G401.6 (cell line): Measurements from ENCODE around the gene CALN1.
"Not testable (repeated sequence)": the region's sequence is repeated elsewhere in the genome, so short reads cannot be mapped to it uniquely, and the experiment has no call there.

ENCODE experiments used
- FAIRE-seq: peaks from 2 replicates; lab custom pipeline; 2012; peaks lifted over from hg19 to GRCh38; lab: Jason Lieb, UNC

The CALN1 gene

GRCh38 chr7:72412121-72412618, at the start of gene CALN1:
Gene CALN1 (minus strand): TSS chr7:72412338.
- FAIRE-seq, result not testable (repeated sequence)

GRCh38 chr7:72453471-72453870, 41.3 kb upstream of the CALN1 start:
- no peak for FAIRE-seq

GRCh38 chr7:72447465-72448204, 35.5 kb upstream of the CALN1 start:
- FAIRE-seq, result no peak

DNA sequence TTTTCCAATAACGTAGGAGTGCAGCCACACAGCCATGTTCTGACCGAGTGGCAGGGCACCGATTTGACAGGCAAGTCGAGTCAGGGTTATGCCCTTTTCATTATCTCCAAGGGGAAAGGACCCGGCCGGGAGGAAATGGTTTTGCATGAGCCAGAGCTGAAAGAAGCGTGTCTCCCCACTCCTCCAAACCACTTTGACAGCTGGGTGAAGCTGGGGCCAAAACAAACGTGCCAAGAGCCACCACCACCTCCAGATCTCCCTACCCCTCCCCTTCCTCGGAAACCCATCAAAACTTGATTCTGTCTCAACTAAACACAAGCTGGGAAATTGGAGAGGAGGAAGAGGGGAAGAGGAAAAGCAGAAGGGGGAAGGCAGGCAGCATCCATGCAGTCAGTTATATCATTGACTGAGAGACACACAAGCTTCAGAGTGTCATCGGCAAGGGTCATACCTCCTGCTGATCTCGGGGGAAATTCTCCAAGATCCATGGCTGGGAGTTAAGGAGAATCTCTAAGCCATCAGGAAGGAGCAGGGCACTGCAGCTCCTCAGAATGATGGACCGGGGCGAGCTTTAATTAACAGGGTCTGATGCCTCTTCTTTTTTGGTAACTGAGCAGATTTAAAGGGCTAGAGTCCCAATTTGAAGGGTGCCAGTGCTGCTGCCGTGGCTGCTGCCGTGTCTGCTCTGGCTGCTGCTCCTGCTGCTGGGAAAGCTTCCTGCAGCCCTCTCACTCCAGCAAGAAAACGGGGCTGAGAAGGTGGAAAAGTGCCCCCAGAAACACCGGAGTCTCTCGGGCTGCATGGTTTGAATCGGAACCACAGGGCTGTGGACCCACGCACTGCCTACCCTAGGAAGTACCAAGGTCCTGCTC, 34.7 kb upstream of the CALN1 start:
- FAIRE-seq, result no peak

GRCh38 chr7:72446131-72446530, 34.0 kb upstream of the CALN1 start:
- FAIRE-seq, result no peak

DNA sequence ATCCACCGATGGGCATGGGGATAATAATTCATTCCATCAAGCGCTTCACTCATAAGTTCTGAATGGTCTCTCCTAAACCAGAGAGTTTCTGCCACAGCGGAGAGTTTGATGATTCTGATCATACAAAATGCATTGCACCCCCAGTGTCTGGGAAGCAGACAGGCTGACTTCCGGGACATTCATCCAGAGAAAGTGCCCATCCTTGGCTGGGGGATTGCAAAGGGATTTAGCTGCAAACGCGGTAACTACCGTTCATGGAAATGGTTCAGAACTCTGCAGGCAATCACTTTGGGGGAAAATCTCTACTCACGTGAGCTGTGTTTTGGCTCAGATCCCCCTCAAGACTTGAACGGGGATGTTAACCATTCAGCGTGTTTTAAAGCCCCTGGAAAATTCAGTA, 33.4 kb upstream of the CALN1 start:
- no peak for FAIRE-seq

- FAIRE-seq, result no peak
Observed at GRCh38 chr7:72445075-72445474, 32.9 kb upstream of the CALN1 start.

DNA sequence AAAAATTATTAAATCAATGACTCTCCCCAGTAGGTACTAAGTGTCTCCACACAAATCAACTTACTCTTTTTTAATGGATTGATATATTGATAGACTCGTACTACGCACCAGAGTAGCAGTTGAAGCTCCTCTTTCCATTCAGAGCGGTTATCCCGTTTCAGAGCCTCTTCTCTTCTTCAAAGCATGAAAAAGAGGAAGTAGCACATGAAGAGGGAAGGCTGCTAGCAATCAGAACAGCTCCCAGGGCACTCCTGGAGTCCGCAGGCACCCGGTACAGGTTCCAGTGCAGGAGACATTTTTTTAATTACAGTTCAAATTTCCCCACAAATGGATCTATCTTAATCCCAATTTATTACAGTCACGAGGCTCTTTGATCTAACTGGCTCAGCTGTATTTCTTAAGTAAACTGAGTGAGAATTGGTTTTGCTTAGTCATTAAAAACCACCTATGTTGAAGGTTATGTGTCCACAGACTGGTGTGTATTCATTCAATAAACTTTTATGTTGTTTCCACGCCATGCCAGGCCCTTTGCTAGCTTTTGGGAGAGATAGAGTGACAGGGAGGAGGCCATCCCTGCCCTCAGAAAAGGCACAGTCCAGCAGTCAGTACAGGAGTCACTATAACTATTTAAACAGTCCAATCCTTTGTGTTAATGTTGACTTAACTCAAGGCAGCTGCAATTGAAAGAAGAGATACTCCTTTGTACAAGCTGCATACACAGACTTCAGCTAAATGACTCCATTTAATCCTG, 32.1 kb upstream of the CALN1 start:
- no peak for FAIRE-seq

DNA sequence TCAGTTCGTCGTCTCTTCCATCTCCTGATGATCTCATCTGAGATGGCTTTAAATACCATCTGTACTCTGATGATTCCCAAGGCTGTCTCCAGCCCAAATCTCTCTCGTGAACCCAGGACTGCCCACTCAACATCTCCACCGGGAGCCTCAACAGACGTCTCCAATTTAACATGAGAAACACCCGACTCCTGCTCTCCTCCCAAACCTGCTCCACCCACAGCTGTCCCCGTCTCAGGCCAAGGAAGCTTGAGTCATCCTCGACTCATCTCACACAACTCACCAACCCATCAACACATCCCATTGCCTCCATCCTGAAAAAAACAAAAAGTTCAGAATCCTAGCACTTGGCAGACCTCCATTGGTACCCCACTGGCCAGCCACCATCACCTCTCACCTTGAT, 29.7 kb upstream of the CALN1 start:
- no peak for FAIRE-seq

DNA sequence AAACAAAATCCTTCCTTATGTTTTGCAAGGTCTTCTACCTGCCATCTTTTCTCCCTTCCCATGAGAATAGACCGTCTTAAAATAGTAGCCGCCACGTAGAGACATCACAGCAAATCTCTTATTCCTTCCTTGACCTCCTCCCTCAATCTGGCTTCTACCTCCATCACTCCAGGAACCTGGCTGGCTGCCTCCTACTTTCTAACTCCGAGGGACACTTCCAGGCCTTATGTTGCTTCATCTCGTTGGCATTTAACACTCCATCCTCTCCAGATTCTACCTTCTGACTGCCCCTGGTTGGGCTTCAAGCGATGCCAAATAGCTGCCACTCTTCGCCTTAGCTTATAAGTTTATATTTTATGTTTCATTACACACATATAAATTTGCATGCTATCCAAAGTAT, 26.4 kb upstream of the CALN1 start:
- no peak for FAIRE-seq

DNA sequence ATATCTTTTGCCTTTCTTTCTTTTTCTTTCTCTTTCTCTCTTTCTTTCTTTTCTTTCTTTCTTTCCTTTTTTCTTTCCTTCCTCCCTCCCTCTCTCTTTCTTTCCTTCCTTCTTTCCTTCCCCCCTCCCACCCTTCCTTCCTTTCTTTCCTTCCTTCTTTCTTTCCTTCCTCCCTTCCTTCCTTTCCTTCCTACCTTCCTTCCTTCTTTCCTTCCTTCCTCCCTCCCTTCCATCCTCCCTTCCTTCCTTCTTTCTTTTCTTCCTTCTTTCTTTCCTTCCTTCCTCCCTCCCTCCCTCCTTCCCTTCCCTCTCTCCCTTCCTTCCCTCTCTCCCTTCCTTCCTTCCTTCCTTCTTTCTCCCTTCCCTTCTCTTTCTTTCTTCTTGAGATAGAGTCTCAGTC, 25.5 kb upstream of the CALN1 start:
- FAIRE-seq, result no peak

DNA sequence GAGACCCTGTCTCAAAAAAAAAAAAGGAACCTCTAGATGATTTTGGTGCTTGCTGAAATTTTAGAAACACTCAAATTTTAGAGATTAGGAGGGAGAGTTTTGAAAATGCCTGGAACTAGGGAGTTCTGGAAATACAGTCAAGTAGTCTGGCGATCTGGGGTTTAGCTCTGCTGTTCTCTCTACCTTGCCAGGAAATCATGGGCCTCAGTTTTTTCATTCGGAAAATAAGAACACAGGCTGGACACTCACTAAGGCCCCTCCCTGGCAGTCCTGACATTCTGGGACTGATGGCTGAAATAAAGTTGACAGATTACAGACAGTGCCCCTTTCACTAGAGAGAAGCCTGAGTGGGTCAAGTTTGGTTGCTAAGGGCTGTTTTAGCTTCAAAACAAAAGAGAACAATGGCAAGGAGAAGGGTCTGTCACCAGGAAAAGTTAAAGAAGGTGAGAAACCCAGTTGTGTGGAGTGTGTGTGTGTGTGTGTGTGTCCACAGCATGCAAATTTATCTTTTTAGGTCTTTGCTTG, 25.0 kb upstream of the CALN1 start:
- FAIRE-seq, result no peak

DNA sequence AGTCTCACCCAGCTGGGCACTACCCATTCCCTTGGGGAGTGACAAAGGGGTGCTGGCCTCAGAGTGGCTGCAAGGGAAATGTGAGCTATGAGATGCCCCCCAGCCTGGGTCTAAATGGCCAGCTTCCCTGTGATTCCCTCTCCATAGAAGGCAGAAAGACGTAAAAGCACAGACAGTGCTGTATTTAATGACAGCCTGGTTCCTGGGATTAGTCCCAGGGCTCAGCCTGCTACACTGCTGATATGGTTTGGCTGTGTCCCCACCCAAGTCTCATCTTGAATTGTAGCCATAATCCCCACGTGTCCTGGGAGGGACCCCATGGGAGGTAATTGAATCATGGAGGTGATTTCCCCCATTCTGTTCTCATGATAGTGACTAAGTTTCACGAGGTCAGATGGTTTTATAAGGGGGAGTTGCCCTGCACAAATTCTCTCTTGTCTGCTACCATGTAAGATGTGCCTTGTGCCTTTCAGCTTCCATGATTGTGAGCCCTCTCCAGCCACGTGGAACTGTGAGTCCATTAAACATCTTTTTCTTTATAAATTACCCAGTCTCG, 23.9 kb upstream of the CALN1 start:
- no peak for FAIRE-seq

- no peak for FAIRE-seq
Observed at GRCh38 chr7:72435366-72435765, 23.2 kb upstream of the CALN1 start.

DNA sequence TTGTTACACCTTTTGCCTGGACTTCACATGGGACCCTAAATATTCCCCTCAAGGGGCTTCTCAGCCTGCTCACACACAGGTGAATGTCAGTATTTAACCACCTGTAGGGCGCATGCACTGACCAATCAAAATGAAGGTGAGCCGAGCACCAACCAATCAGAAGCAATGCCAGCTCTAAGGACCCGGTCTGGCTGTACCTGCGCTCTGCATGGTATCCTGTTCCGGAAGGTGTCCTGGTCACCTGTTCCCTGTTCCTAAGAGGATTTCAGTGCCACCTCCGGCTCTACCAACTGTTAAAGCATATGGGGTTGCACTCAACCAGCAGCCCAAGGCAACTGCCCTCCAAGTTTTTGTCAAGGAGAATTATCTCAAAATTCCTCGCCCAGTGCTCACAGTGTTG, 18.4 kb upstream of the CALN1 start:
- FAIRE-seq, result no peak

GRCh38 chr7:72429316-72429715, 17.2 kb upstream of the CALN1 start:
- no peak for FAIRE-seq

GRCh38 chr7:72416846-72417245, 4.7 kb upstream of the CALN1 start:
- FAIRE-seq, result no peak

- FAIRE-seq, result no peak
Observed at GRCh38 chr7:72415586-72415985, 3.4 kb upstream of the CALN1 start.

DNA sequence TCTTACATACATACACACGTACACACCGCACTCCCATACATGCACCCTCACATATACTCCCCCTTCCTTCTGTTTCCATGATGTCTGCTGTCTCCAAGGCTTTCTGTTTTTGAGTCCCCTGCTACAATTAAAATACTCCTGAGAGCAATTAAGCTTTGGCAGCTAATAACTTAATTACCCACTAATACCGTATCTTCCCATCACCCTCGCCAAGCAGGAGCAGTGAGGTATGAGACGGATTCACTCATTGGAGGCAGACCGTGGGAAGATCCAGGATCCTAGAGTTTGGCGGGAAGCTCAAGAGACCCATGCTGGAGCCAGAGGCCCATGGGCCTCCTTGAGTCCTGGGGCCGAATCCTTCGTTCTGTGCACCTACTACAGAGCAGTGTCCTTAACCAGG, 1.7 kb upstream of the CALN1 start:
- no peak for FAIRE-seq

GRCh38 chr7:72413290-72413689, 1.2 kb upstream of the CALN1 start:
- no peak for FAIRE-seq

DNA sequence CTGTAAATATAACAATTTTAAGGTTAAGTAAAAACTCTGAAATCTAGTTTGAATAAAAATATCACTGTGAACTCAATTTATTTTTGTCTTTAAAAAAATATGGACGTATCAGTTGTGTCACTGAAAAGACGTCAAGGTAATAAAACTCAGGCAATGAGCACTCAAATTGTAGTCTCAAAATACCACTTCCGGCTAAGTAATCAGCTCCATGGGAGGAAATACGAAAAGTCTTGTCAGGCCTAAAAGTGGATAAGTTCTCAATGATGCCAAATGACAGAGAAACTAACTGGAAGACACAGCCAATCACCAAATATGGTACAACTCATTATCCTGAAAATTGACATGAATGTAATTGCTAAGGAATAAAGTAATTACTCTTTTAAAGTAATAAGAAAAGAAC, 719 bp downstream of the CALN1 start:
- no peak for FAIRE-seq

DNA sequence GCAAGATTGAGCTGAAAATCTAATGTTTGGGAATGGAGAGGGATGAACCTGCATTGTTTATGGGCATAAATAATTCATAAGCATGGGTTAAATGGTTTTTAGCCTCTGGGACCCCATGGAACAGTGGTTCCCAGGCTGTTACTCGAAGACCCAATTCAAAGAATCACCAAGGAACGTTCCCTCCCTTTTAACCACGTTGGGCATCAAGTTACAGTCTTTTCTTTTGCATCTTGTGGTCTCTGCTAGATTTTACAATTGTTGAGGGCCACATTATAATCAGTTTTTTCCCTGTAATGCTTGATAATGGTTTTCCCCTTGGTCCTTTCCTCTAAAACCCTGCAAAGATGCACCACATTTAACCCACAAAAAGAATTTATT, 2.5 kb downstream of the CALN1 start:
- FAIRE-seq, result no peak
